Fibroblast of mammary gland (primary cell): Measurements from ENCODE around the gene AP3S2.
"Not testable (repeated sequence)": the region's sequence is repeated elsewhere in the genome, so short reads cannot be mapped to it uniquely, and the experiment has no call there.

Experiments used
- DNase-seq: peaks from one replicate; pipeline ENCODE4 v3.0.0-alpha.2; 2010; ENCODE audit warnings: low read depth
- H3K4me3 ChIP-seq: 2 replicates; pipeline ENCODE4 v1.5.1; 2011; ENCODE audit warnings: low read depth, mild to moderate bottlenecking, low read length, moderate library complexity; ENCODE audit not compliant: control insufficient read depth
- CTCF ChIP-seq: conservative IDR thresholded peaks from 2 replicates; pipeline ENCODE4 v1.5.1; 2011; ENCODE audit warnings: low read depth, low read length, inconsistent platforms; ENCODE audit not compliant: control insufficient read depth, insufficient read depth

AP3S2 gene

GRCh38 chr15:89835176-89835564 is 58.6 kb downstream of the AP3S2 start:
- no peak for TF ChIP-seq CTCF
- no peak overlapping the region for H3K4me3 ChIP-seq
- DNase-seq: no peak

GRCh38 chr15:89834465-89835175 is 59.2 kb downstream of the AP3S2 start:
- not testable (repeated sequence) for DNase-seq, H3K4me3 ChIP-seq

GRCh38 chr15:89833966-89834365 is 59.8 kb downstream of the AP3S2 start:
- no peak for DNase-seq
- TF ChIP-seq CTCF: no peak
- no peak overlapping the region for H3K4me3 ChIP-seq

GRCh38 chr15:89830639-89831038 is 63.2 kb downstream of the AP3S2 start:
- no peak overlapping the region for H3K4me3 ChIP-seq
- no peak for DNase-seq
- TF ChIP-seq CTCF: no peak

- no peak for TF ChIP-seq CTCF
- H3K4me3 ChIP-seq: no peak overlapping the region
- no peak for DNase-seq
These were observed 64.0 kb downstream of the AP3S2 start for GRCh38 chr15:89829616-89830440.

- no peak for TF ChIP-seq CTCF
- no peak overlapping the region for H3K4me3 ChIP-seq
- DNase-seq: no peak
These were observed 64.6 kb downstream of the AP3S2 start for GRCh38 chr15:89829161-89829560.
